ENCODE results near the gene FUT1.

GRCh38 chr19:48795685-48796070 lies 43.2 kb upstream of the FUT1 start:
- TF ChIP-seq CTCF (conservative IDR thresholded peaks at IDR 0.05; ENCODE audit: low read depth, low read length) (no peak), EZH2 (IDR thresholded peaks at IDR 0.05; ENCODE audit: borderline replicate concordance, low read depth, low read length, poor library complexity, severe bottlenecking) (no peak)

Measured in A673 (cell line).